Measurements from ENCODE around the gene CAMK2N1.

Gene CAMK2N1

DNA sequence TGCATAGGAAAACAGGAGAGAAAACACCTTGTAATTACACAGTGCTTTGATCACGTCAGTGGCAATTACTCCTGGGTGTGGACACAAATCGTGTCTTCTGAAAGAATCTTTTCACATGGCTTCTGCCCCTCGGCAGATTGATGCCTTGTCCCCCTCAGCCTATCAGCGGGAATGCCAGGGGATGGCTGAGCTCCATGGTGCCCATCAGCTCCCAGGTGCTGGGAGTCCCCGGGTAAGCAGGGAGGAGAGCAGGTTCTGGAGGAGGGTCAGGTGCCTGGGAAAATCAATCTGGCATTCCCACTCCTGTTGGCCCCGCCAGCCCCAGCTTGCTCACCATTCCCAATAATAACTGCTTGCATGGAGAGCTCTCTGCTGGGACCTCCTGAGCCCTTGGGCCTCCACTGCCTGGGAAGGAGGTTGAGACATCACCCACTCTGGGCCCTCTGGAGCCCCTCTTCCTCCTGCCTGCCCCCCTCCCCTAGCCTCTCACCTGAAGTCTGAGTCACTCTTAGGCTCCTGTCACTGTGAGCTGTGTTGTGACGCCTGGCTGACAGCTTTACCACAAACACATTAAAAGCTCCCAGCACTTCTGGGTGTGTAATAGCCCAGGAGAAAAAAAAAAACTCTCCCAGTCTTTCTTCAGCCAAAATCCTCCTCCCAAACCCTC, 4.9 kb downstream of the CAMK2N1 start:
- in situ Hi-C loops (cut with MboI; ENCODE audit: low sequenced_read_pairs) = loop anchor here (25.0 kb wide), 1 partner anchor 269 kb away; no protein-coding TSS in a partner anchor

DNA sequence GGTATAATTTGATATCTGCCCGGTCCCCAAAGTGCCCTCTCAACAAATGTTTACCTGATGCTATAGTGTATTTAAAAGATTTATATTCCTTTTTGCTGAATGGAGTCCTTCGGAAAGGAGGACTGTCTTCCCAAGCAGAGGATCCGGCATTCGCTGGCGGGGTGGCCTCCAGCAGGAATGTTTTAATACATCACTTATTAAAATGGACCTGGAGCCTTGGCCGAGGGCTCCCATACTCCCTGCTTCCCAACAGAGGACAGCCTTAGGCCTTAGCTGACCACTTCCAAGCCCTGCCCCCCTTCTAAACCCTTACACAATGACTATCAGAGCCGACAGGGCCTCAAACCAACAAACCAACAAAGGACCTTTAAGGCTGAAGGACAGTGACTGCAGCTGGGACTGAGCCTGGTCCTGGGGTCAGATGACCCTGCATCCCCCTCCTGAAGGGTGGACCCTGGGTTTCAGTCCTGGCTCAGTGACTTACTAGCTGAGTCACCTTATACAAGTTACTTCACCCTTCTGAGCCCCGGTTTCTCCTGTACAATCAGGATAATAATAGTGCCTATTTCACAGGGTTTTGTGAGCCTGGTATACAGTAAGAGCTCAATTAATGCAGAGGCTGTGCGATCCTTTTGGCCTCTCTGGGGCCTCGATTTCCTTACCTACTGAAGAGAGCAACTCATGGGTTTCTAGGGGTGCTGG, 5.6 kb downstream of the CAMK2N1 start:
- in situ Hi-C loops (cut with MboI; ENCODE audit: low sequenced_read_pairs) = loop anchor here (25.0 kb wide), 1 partner anchor 268 kb away; no protein-coding TSS in a partner anchor

DNA sequence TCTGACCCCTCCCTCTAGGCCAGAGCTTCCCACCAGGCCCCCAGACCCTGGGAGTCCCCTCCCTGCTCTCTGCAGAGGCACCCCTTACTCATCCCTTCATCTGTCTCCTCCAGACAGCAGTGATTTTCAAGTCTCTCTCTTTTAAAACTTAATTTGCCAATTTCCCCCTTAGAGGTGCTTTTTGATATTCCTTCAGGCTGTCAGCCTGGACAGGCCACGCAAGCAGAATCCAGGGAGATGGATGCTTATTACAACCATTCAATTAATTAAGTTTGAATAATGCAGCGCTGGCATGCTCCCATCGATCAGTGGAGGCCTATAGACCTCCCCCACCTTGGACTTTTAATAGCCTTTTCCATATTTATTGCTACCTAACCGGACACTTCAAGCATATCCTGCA, 6.2 kb downstream of the CAMK2N1 start:
- in situ Hi-C loops (cut with MboI; ENCODE audit: low sequenced_read_pairs) = loop anchor here (25.0 kb wide), 1 partner anchor 268 kb away; no protein-coding TSS in a partner anchor

DNA sequence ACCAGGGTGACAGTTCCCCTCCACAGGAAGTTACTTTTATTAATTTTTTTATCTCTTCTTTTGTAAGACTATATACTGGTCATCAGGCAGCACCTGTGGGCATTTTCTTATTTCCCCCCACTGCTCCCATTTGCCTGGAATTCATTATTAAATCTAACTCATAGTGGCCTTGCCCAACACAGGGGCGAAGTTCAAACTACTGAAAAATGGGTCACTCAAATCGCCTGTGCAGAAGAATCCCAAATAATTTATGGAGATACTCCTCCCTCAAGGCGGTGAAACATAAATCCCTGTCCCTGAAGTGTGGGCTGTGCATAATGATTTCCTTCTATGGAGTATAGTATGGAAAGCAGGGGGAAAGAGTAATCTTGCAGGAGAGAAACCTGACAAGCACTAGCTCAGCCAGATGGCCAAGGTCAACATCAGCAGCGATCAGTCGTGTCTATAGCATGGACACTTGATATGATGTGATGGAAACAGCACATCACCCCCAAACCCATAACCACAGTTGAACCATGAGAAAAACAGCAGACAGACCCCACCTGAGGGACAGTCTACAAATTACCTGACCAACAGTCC, 7.9 kb downstream of the CAMK2N1 start:
- in situ Hi-C loops (cut with MboI; ENCODE audit: low sequenced_read_pairs) = loop anchor here (25.0 kb wide), 1 partner anchor 266 kb away; no protein-coding TSS in a partner anchor

DNA sequence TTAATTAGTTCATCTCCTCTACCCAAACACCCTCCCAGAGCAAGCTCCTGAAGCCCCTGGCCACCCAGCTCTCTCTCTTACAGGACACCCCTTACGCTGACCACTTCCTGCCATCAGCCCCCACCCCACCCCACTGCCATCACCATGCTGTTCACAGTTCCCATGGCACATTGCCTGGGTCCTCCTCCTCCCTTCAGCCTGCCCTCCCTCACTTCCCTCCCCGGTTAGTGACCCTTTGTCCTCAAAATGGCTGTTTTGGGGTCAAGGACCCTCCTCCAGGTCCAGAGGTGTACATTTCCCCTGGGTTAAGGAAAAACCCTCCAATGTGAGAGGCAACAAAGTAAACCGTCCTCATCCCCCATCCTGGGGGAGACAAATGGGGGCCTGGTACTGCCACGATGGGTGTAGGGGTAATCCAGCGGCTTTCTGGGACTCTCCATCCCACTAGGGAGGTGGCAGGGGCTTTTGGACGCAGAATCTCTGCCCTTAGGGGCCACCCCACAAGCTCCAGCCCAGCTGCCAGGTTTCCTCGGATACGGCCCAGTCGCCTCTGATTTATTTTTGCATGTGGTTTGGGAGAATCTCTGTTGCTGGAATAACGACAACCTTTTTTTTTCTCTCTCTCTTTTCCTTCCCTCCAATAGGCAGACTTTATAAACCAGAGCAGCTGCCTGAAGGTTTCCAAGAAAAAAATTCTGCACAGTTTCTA, 8.5 kb downstream of the CAMK2N1 start:
- in situ Hi-C loops (cut with MboI; ENCODE audit: low sequenced_read_pairs) = loop anchor here (25.0 kb wide), 1 partner anchor 265 kb away; no protein-coding TSS in a partner anchor

DNA sequence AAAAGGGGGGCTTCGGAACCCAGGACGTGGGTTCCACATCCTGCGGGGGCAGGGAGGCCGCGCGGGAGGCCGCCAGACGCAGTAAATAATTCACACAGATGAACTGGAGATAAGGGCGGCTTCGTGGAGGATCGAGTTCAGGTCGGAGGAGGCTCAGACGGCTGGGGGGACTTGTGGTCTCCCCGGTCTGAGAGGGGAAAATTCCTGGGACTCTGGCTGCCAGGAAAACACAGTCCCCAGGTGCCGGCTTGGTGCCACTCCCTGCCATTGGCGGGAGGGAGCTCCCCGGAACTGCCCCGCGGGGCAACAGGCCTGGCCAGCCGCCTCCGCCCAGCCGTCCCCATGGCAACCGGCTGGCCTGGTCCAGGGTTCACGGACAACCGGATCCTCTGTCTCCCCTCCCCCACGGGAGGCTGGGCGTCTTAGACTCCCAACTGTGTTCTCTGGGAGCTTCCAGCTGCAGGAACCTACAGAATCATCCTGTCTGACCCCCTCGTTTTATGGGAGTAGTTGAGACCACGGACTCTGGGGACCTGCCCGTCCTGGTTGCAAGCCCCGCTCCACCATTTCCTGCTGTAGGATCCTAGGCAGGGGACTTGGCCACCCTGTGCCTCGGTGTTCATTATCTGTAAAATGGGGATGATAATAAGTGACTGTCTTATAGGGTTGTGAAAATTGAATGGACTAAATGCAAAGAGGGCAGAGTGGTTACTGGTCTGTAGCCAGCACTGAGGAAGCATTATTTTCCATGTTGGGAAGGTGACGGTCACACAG, 9.6 kb downstream of the CAMK2N1 start:
- in situ Hi-C loops (cut with MboI; ENCODE audit: low sequenced_read_pairs) = loop anchor here (25.0 kb wide), 1 partner anchor 264 kb away; no protein-coding TSS in a partner anchor

DNA sequence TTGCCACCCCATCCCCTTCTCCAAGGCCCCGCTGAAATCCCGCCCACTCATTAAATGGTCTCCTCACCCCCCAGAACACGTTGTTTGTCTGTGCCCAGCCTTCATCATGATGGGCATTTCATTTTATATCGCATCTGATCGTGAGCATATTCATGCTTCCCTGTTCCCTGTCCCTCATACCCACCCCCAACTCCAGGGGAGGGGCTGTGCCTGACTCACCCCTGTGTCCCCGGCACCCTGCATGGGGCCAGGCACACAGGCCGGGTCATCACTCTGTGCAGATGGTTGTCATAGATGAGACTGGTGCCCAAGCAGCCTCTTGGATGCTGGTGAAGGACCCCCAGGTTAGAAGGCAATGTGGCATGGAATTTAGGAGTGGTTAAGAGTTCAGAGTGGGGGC, 11.0 kb downstream of the CAMK2N1 start:
- in situ Hi-C loops (cut with MboI; ENCODE audit: low sequenced_read_pairs) = loop anchor here (25.0 kb wide), 1 partner anchor 263 kb away; no protein-coding TSS in a partner anchor

DNA sequence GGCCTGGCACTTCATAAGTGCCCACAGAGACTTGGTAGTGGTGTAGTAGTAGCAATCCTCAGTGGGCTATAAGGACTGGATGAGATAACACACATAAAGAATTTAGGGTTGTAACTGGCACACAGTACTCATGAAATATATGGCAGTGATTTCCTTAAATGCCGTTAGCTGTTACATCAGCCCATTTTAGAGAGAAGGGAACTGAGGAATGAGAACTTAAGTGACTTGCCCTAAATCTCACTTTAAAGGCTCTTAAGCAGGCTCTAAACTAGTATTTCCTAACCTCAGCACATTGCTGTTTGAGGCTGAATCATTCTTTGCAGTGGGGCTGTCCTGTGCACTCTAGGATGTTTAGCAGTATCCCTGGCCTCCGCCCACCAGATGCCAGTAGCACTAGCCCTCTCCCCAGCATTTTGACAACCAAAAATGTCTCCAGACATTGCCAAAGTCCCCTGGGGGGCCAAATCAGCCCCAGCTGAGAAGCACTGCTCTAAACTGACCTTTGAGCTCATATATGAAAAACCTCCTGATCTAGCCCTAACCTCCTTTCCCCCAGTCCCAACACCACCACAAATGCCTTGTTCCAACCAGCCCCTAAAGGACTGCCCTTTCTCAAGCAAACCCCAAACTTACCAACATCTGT, 11.6 kb downstream of the CAMK2N1 start:
- in situ Hi-C loops (cut with MboI; ENCODE audit: low sequenced_read_pairs) = no loop called here

DNA sequence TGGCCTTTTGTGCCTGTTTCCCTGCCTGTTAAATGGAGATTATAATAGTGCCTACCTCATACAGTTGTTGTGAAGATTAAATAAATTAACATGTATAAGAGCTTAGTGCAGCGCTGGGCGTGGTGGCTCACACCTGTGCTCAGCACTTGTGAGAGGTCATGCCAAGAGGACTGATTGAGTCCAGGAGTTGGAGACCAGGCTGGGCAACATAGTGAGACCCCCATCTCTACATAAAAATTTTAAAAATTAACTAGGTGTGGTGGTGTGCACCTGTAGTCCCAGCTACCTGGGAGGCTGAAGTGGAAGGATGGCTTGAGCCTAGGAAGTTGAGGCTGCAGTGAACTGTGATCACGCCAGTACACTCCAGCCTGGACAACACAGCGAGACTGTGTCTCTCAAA, 12.1 kb downstream of the CAMK2N1 start:
- in situ Hi-C loops (cut with MboI; ENCODE audit: low sequenced_read_pairs) = no loop called here

DNA sequence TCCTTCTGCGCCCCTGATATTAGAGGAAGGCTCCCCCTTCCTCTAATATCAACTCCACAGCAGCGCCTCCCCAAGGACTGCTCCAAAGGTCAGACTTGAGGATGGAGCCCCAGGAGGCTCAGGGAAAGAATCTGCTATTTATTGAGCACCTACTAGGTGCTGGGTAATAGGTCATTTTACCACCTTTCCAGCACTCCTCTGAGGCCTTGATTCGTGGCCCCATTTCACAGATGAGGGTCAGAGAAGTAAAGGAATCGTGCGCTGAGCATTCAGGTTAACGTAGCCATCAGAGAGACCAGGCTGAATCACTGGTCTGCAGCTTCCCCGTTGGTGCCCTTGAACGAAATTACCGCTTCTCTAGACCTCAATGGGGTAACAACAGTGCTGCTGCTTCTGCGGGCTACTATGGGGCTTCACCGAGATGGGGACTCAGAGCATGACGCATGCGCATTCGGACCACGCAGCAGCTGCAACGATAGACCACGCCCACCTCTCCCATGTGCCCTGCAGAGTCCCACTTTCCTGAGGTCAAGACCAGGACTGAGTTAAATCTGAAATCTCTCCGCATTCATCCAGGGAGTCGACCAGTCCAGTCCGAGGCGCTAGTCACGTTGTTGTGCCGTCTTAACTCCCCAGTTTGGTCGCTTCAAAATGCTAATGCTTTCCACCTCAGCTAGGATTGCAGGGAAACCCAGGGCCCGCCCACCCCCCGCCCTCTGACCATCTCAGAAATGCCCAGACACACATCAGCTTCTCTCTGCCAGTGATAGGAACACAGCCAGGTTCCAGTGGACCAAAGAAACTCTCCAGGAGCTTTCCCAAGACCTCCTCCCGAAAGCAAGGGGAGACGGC, 12.9 kb downstream of the CAMK2N1 start:
- in situ Hi-C loops (cut with MboI; ENCODE audit: low sequenced_read_pairs) = no loop called here

DNA sequence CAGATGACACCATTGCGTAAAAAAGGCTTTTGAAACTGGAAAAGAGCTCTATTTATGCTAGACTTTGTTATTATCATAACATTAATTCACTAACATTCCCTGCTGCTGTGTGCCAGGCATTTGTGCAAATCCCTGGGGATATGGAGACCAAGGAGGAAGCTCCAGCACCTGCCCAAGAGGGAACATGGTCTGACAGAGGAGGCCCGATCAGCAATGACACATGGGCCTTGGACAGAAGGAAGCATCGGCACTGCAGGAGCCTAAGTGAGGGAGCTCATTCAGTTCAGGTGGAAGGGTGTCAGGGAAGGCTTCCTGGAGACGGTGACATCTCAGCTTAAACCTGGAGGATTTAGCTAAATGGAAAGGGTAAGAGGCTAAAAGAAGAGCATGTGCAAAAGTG, 13.9 kb downstream of the CAMK2N1 start:
- in situ Hi-C loops (cut with MboI; ENCODE audit: low sequenced_read_pairs) = no loop called here

DNA sequence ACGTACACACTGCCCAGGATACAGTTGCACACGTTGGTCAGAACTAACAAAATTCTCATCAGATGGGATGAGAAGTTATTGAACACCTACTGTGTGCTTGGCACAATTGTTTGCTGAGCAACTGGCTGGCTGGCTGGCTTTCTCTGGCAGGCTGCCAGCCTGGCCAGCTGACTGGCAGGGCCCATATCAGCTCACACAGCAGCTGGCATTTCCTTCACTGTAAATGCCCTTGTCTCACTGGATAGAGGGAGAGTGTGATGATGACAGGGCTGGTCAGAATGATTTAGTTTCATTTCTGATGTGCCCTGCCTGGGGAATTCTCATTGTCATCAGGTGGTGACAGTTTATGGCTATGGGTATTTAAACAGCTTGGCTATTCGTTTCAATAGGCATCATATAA, 15.8 kb downstream of the CAMK2N1 start:
- in situ Hi-C loops (cut with MboI; ENCODE audit: low sequenced_read_pairs) = no loop called here

DNA sequence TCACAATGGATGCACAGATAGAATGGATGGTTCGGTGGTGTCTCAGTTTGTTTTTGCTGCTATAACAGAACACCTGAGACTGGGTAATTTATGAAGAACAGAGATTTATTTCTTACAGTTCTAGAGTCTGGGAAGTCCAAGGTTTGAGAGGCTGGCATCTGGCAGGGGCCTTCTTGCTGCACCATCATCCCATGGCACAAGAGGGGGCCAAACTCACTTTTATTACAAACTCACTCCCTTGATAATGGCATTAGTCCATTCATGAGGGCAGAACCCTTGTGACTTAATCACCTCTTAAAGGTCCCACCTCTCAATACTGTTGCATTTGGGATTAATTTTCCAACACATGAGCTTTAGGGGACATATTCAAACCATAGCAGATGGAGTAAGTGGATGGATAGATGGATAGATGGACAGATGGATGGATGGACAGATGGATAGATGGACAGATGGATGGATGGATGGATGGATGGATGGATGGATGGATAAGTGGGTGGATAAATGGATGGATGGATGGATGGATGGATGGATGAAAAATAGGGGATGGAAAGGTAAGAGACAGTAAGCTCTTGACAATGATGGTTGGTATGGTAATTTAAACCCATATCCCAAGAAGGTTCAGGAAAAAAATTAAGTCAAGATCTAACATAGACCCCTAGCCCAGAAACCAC, 16.5 kb downstream of the CAMK2N1 start:
- in situ Hi-C loops (cut with MboI; ENCODE audit: low sequenced_read_pairs) = no loop called here

DNA sequence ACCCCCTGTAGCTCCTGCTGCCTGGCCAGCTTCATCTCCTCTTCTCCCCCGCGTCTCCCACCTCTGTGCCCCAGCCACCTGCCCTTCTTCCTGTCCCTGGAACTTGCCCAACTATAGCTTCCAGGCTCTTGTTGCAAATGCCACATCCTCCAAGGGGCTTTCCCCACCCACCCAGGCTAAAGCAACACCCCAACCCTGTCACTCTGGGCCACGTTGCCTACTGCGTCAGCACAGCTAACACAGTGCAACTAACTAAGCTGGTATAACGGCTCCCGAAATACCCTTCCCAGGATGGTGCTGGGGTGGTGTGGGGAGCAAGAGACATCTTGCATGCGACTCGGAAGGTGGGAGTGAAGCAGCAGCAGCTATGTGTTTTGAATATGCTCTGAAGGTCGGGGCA, 19.7 kb downstream of the CAMK2N1 start:
- in situ Hi-C loops (cut with MboI; ENCODE audit: low sequenced_read_pairs) = no loop called here

DNA sequence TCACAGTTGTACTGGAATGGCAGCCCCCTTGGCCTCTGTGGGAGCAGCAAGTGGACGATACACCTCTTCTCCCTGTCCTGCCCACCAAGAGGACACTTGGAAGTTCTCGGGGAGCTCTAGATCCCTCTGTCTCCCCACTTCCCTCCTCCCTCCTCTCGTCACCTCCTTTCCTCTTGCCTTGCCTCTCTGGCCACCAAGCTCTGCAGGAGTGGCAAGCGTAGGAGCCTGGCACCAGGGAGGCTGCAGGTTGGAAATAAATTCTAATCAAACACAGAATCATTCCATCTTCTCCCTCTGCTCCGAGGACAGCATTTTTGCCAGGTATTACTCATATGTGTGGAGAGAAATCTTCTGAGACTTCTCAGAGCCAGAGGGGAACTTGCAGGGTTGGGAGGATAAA, 20.8 kb downstream of the CAMK2N1 start:
- in situ Hi-C loops (cut with MboI; ENCODE audit: low sequenced_read_pairs) = no loop called here

DNA sequence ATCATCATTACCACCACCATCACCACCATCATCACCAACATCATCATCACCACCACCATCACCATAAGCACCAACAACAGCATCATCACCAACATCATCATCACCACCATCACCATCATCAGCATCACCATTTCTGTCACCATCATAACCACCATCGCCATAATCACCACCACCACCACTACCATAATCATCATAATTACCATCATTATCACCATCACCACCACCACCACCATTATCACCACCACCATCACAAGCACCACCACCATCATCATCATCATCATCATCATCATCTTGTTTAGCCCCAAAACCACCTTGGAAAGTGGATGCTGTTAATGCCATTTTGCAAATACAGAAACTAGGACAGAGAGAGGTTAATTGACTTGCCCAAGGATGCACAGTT, 22.5 kb downstream of the CAMK2N1 start:
- in situ Hi-C loops (cut with MboI; ENCODE audit: low sequenced_read_pairs) = no loop called here

DNA sequence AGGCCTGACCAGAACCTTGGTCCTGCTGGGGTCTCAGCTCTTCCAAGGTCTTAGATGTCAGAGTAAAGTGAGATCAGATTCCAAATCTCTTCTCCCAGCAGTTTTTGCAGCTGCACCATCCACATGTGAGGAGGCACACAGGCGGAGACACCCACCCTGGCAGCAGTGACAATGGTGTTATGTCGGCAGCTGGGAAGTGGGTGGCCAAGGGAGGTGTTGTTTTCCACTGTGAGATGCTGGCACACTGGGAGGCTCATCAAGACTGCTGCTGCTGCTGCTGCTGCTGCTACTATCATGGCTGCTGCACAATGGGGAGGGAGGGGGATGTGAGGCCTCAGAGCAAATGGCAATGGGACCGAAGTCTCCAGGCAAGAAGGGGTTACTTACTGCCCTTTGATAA, 23.6 kb downstream of the CAMK2N1 start:
- in situ Hi-C loops (cut with MboI; ENCODE audit: low sequenced_read_pairs) = no loop called here

DNA sequence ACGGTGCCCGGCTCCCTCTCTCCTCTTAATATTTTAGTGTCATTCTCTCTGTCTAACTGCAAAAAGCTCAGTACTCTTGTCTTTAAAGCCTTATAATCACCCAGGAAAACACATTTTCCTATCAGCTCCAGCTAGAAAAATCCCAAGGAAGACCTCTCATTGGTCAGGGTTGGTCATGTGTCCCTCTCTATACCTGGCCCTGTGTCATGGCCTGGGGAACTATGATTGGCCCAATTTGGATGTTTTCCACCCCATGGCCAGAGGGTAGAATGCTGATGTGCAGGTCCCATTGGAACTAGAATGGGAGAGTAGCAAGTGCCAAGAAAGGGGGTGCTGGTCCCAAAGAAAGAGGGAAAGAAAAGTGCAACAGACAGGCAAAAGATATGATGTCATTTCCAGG, 27.3 kb downstream of the CAMK2N1 start:
- in situ Hi-C loops (cut with MboI; ENCODE audit: low sequenced_read_pairs) = no loop called here

DNA sequence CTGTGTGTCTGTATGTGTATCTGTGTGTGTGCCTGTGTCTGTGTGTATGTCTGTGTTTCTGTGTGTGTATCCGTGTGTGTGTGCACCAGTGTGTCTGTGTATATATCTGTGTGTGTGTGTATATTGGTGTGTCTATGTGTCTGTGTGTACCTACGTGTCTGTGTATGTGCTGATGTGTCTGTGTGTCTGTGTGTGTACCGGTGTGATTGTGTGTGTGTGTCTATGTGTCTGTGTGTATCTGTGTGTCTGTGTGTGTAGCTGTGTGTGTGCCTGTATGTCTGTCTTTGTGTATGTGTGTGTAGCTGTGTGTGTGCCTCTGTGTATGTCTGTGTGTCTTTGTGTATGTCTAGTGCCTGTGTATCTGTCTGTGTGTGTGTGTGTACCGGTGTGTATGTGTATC, 32.0 kb downstream of the CAMK2N1 start:
- in situ Hi-C loops (cut with MboI; ENCODE audit: low sequenced_read_pairs) = no loop called here

Data from HL-60/S4 treated with retinoic acid at 250 ng/mL for 4 days and 3 days (cell line).